Endothelial cell of hepatic sinusoid (primary cell): ENCODE data around the gene C18orf63.
"Not testable (repeated sequence)": the region's sequence is repeated elsewhere in the genome, so short reads cannot be mapped to it uniquely, and the experiment has no call there.

Experiments
- in situ Hi-C: cut with HindIII; loops from 2 replicates; pipeline ENCODE4 v1.10.0; 2017; ENCODE audit warnings: low sequenced_read_pairs

C18orf63 gene

GRCh38 chr18:74315464-74316256 is at the start of gene C18orf63:
Gene C18orf63, plus strand, starts transcription at chr18:74315839. Its CDS starts 2,027 bp downstream, at chr18:74317866.
- in situ Hi-C loops, result no loop called here

GRCh38 chr18:74266161-74266560 is 49.5 kb upstream of the C18orf63 start:
- in situ Hi-C loops, result no loop called here

GRCh38 chr18:74268175-74268574 is 47.5 kb upstream of the C18orf63 start:
- in situ Hi-C loops, result no loop called here

- in situ Hi-C loops, result no loop called here
Observed at GRCh38 chr18:74268933-74269620, 46.6 kb upstream of the C18orf63 start.

- in situ Hi-C loops, result no loop called here
Observed at GRCh38 chr18:74271635-74272034, 44.0 kb upstream of the C18orf63 start.

- in situ Hi-C loops, result no loop called here
Observed at GRCh38 chr18:74273394-74273793, 42.2 kb upstream of the C18orf63 start.

- in situ Hi-C loops, result no loop called here
Observed at GRCh38 chr18:74274700-74275099, 40.9 kb upstream of the C18orf63 start.

GRCh38 chr18:74275736-74276135 is 39.9 kb upstream of the C18orf63 start:
- in situ Hi-C loops, result no loop called here

GRCh38 chr18:74276609-74277008 is 39.0 kb upstream of the C18orf63 start:
- in situ Hi-C loops, result no loop called here

- in situ Hi-C loops, result no loop called here
Observed at GRCh38 chr18:74277296-74277695, 38.3 kb upstream of the C18orf63 start.

GRCh38 chr18:74278058-74278457 is 37.6 kb upstream of the C18orf63 start:
- in situ Hi-C loops, result no loop called here

GRCh38 chr18:74278983-74279382 is 36.7 kb upstream of the C18orf63 start:
- in situ Hi-C loops, result no loop called here

- in situ Hi-C loops, result no loop called here
Observed at GRCh38 chr18:74281011-74281979, 34.3 kb upstream of the C18orf63 start.

GRCh38 chr18:74281980-74282754 is 33.5 kb upstream of the C18orf63 start:
- in situ Hi-C loops, result no loop called here

- in situ Hi-C loops, result no loop called here
Observed at GRCh38 chr18:74282755-74283554, 32.7 kb upstream of the C18orf63 start.

GRCh38 chr18:74283646-74284045 is 32.0 kb upstream of the C18orf63 start:
- in situ Hi-C loops, result no loop called here

- in situ Hi-C loops, result no loop called here
Observed at GRCh38 chr18:74284191-74284979, 31.3 kb upstream of the C18orf63 start.

- in situ Hi-C loops, result no loop called here
Observed at GRCh38 chr18:74284980-74285355, 30.7 kb upstream of the C18orf63 start.

GRCh38 chr18:74285583-74285982 is 30.1 kb upstream of the C18orf63 start:
- in situ Hi-C loops, result not testable (repeated sequence)
